ENCODE results near the gene GBP5.
"Not testable (repeated sequence)": the region's sequence is repeated elsewhere in the genome, so short reads cannot be mapped to it uniquely, and the experiment has no call there.

GBP5 gene

GRCh38 chr1:89284078-89284763 lies 11.6 kb upstream of the GBP5 start:
- DNase-seq (ENCODE audit: low read depth in 3 of 3), result not testable (repeated sequence)

DNA sequence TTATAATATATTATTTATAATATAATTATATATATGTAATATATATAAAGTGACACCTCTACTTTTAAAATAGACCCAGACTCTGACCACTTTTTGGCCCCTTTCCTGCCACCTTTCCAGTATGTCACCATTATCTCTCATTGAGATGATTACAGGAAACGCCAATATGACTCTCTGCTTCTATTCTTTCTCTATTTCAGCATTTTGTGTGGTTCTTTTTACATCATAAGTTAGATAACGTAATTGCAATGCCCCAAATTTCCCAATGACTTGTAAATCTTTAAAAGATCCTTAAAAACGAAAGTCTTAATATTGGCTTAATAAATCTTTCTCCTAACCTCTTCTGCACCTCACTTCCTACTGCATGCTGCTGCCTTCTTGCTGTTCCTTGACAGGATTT lies 8.1 kb upstream of the GBP5 start:
- no peak for DNase-seq (ENCODE audit: low read depth in 3 of 3)

GRCh38 chr1:89279011-89279466 lies 6.4 kb upstream of the GBP5 start:
- no peak for DNase-seq (ENCODE audit: low read depth in 3 of 3)

- no peak for DNase-seq (ENCODE audit: low read depth in 3 of 3)
Observed at GRCh38 chr1:89277725-89278124, 5.1 kb upstream of the GBP5 start.

- DNase-seq (ENCODE audit: low read depth in 3 of 3), result no peak
Observed at GRCh38 chr1:89276690-89277089, 4.0 kb upstream of the GBP5 start.

DNA sequence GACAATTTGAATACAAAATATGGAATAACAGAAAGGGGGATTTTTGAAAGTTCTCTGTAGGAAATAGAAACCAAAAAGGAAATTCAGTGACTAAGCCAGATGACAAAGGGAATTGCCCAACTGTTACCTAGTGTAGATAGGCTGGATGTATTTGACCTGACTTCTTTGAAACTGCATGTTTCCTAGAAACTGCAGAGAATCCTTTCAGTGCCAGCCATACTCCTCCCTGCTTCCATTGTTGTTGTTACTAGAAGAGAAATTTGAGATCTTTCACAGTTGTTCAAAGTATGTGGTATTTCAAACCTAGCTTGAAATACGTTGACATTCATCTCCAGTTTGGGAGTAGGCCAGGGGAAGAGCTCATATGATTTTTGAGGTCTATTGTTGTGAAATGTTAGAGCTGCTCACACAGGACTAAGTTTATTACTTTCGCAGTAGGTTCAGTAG lies 1.8 kb upstream of the GBP5 start:
- no peak for DNase-seq (ENCODE audit: low read depth in 3 of 3)

DNA sequence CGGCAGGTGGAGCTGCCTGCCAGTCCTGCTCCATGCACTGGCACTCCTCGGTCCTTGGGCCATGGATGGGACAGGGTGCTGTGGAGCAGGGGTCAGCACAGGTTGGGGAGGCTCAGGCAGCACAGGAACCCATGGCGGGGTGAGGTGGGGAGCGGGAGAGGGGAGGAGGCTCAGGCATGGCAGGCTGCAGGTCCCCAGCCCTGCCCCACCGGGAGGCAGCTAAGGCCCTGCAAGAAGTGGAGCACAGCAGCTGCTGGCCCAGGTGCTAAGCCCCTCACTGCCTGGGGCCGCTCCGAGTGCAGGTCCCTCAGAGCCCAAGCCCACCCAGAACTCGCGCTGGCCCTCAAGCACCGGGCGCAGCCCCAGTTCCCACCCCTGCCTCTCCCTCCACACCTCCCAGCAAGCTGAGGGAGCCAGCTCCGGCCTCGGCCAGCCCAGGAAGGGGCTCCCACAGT lies 691 bp upstream of the GBP5 start:
- no peak for DNase-seq (ENCODE audit: low read depth in 3 of 3)

DNA sequence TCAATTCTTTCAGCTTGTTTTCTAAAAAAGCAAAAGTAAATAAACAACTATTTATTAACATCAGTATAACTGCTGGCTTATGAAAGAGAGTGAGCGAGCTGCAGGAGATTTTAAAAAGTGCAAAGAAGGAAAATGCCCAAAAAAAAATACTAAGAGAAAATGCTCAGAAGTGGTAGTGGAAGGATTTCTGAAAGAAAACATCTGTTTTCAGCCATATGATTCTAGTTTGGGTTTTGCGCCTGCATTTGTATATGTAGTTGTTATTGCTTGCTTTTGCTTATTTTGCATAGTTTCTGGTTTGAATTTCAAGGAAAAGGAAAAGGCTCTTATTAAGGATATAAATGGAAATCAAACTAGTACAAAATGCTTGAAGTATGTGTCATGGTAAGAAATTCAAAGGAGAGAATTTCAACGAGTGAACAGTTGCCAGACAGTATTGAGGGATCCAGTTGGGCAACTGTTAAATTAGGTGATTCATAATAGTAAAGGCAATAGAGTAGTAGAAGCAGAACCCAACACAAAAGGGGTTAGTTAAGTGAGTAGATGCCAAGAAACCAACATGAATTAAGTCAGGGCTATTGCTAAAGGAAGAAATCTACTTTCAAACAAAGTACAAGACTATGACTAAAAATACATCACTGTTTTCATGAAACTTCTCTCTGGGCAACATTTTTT lies 1.2 kb downstream of the GBP5 start:
- no peak for DNase-seq (ENCODE audit: low read depth in 3 of 3)

DNA sequence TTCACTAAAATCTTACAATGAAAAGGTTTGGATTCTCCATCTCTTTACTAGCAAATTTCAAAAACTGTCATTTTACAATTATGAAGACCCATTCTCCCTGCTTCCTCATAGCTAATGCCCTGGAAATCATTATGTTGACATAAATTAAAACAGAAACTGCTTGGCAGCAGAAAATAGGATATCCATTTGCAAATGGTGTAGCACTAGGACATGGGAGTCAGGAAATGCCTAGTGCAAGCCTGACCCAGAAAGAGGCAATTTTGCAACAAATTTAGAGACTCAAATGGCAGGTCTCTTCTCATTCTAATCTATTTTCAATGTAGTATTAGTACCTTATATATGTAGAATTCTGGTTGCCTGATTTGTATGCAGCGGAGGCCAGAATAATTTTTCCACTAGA lies 2.2 kb downstream of the GBP5 start:
- no peak for DNase-seq (ENCODE audit: low read depth in 3 of 3)

- no peak for DNase-seq (ENCODE audit: low read depth in 3 of 3)
Observed at GRCh38 chr1:89269277-89269676, 3.4 kb downstream of the GBP5 start.

DNA sequence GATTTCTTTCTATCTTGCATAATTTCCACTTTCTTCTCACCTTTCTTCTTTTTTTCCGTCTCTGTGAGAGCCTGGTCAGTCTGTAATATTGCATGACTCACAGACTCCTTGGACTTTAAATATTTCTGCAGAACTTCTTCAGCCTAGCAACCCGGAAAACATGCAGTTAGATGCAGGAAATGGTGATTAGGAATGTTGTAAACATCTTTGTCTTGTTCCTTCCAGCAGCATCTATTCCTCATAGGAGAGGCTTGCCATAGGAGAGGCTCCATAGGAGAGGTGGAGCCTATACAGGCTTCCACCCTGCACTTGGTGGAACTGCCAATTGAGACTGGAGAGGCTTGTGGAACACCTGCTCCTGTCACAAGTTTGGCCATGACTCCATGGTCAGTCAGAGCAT lies 10.0 kb downstream of the GBP5 start:
- DNase-seq (ENCODE audit: low read depth in 3 of 3), result no peak

DNA sequence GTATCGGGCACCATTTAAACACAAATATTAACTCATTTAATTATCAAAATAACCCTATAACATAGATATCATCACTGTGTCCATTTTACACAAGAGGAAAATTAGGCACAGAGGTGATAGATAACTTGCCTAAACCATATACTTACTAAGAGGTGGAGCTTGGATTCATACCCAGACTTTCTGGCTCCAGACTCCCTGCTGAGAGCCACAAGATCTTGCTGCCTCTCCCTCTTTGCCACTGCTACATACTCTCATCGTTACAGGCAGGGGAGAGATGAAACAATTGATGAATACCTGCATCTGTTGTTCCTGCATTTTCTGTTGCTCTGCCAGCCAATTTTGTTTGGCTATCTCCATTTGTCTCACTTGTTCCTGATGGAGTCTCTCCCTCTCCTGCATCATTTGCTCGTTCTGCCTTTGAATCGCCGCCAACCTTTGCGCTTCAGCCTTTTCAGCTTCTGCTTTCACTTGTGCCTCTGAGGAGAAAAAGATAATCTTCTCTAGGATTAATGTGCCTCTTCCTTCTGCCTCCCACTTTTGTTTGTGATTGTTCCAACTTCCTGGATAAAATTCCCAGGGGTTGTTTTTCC lies 10.6 kb downstream of the GBP5 start:
- DNase-seq (ENCODE audit: low read depth in 3 of 3), result no peak

GRCh38 chr1:89260566-89261255 lies 11.9 kb downstream of the GBP5 start:
- no peak for DNase-seq (ENCODE audit: low read depth in 3 of 3)

DNA sequence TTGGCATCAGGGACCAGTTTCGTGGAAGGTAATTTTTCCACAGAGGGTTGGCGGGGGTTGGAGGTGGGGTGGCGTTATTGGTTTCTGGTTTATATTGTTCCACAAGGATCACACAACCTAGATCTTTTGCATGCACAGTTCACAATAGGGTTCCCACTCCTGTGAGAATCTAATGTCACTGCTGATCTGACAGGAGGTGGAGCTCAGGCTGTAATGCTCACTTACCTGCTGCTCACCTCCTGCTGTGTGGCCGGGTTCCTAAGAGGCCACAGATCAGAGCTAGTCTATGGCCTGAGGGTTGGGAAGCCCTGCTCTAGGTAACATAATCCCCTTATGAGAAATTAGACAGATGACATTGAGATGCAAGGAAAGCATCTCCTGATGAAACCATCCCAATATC lies 12.6 kb downstream of the GBP5 start:
- DNase-seq (ENCODE audit: low read depth in 3 of 3), result no peak

GRCh38 chr1:89259283-89259971 lies 13.2 kb downstream of the GBP5 start:
- no peak for DNase-seq (ENCODE audit: low read depth in 3 of 3)

DNA sequence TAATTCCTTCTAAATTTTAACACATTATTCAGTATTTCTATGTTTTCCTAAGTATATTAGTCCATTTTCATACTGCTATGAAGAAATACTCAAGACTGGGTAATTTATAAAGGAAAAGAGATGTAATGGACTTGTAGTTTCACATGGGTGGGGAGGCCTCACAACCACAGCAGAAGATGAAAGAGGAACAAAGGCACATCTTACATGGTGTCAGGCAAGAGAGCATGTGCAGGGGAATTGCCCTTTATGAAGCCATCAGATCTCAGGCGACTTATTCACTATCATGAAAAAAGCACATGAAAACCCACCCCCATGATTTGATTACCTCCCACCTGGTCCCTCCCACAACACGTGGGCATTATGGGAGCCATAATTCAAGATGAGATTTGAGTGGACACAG lies 15.6 kb downstream of the GBP5 start:
- no peak for DNase-seq (ENCODE audit: low read depth in 3 of 3)

DNA sequence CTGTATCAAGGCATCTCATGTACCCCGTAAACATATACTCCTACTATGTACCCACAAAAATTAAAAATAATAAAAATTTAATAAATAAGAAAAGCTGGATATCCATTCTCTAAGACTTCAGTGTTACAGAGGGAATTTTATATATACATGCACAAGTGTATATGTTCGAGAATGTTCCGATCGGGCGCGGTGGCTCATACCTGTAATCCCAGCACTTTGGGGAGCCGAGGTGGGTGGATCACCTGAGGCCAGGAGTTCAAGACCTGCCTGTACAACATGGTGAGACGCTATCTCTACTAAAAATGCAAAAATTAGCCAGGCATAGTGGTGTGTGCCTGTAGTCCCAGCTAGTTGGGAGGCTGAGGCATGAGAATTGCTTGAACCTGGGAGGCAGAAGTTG lies 17.1 kb downstream of the GBP5 start:
- not testable (repeated sequence) for DNase-seq (ENCODE audit: low read depth in 3 of 3)

- DNase-seq (ENCODE audit: low read depth in 3 of 3), result no peak
Observed at GRCh38 chr1:89254658-89255287, 17.9 kb downstream of the GBP5 start.

GRCh38 chr1:89243046-89243445 lies 29.6 kb downstream of the GBP5 start:
- DNase-seq (ENCODE audit: low read depth in 3 of 3), result no peak
